GM19468 (cell line): Measurements from ENCODE around the gene MED25.
"Not testable (repeated sequence)": the region's sequence is repeated elsewhere in the genome, so short reads cannot be mapped to it uniquely, and the experiment has no call there.

ENCODE experiments used
- ATAC-seq: cut with Tn5 transposase; IDR thresholded peaks from one replicate; pipeline ENCODE4 v1.9.1; 2021; ENCODE audit warnings: mild to moderate bottlenecking, moderate library complexity, moderate number of reproducible peaks; ENCODE audit not compliant: unreplicated experiment; ENCODE audit errors: extremely low read depth

MED25 gene

GRCh38 chr19:49812997-49813861 lies 4.9 kb upstream of the MED25 start, which contains the start of gene FUZ:
FUZ (minus strand) TSS chr19:49813292; CDS start chr19:49813106, 186 bp downstream.
- ATAC-seq: no peak

- ATAC-seq: no peak
Measured at GRCh38 chr19:49814010-49814409, 4.1 kb upstream of the MED25 start.

- no peak for ATAC-seq
Measured at GRCh38 chr19:49816590-49816989, 1.5 kb upstream of the MED25 start.

- no peak for ATAC-seq
Measured at GRCh38 chr19:49818649-49819370, 721 bp downstream of the MED25 start.

- not testable (repeated sequence) for ATAC-seq
Measured at GRCh38 chr19:49819452-49820115, 1.5 kb downstream of the MED25 start.

GRCh38 chr19:49820125-49820524 lies 2.0 kb downstream of the MED25 start:
- ATAC-seq: no peak

GRCh38 chr19:49823472-49823871 lies 5.4 kb downstream of the MED25 start:
- ATAC-seq: no peak

- ATAC-seq: no peak
Measured at GRCh38 chr19:49824662-49825061, 6.6 kb downstream of the MED25 start.

- ATAC-seq: no peak
Measured at GRCh38 chr19:49827034-49827433, 8.9 kb downstream of the MED25 start.

GRCh38 chr19:49829200-49829599 lies 11.1 kb downstream of the MED25 start:
- ATAC-seq: no peak

- ATAC-seq: no peak
Measured at GRCh38 chr19:49829721-49830120, 11.6 kb downstream of the MED25 start.

- ATAC-seq: no peak
Measured at GRCh38 chr19:49830766-49831165, 12.7 kb downstream of the MED25 start.

GRCh38 chr19:49831592-49831991 lies 13.5 kb downstream of the MED25 start:
- ATAC-seq: no peak

- no peak for ATAC-seq
Measured at GRCh38 chr19:49832556-49832955, 14.5 kb downstream of the MED25 start.

- ATAC-seq: no peak
Measured at GRCh38 chr19:49833599-49833998, 15.5 kb downstream of the MED25 start.

GRCh38 chr19:49835562-49835961 lies 17.5 kb downstream of the MED25 start:
- no peak for ATAC-seq

GRCh38 chr19:49836176-49837008 lies 18.3 kb downstream of the MED25 start:
- no peak for ATAC-seq

- ATAC-seq: no peak
Measured at GRCh38 chr19:49837009-49837310, 18.9 kb downstream of the MED25 start.

GRCh38 chr19:49837425-49837824 lies 19.3 kb downstream of the MED25 start:
- ATAC-seq: no peak

GRCh38 chr19:49838885-49839588 lies 20.9 kb downstream of the MED25 start:
- ATAC-seq: no peak
